Natural killer cell (primary cell): ENCODE data around the gene MMP28. TPM values are rescaled to one million over a fixed set of nuclear protein-coding genes. Genes with fewer than 3 reads are reported as not detected.

Source experiments
- ATAC-seq, 3 donors: fragments of 150-1000 bp in 2 of 3; fragments of 200-7000 bp in 1 of 3; cut with Tn5 transposase; 1 replicate in 1 of 3; 2 replicates in 2 of 3; pipeline ENCODE4 v1.10.0; 2021; ENCODE audit warnings: mild to moderate bottlenecking in 2 of 3, moderate library complexity in 2 of 3
- DNase-seq, 2 donors: peaks; one replicate each; pipeline versions ENCODE4 v3.0.0 to v3.0.0-alpha.2; 2013 to 2021; ENCODE audit warnings: mixed read lengths in 1 of 2
- H3K27ac ChIP-seq: one replicate; pipeline ENCODE4 v1.5.1; 2013; ENCODE audit warnings: mild to moderate bottlenecking, low read length
- H3K27me3 ChIP-seq: one replicate; pipeline ENCODE4 v1.6.1; 2013; ENCODE audit warnings: low read length; ENCODE audit not compliant: control insufficient read depth, insufficient read depth
- H3K36me3 ChIP-seq: one replicate; pipeline ENCODE4 v1.6.1; 2013; ENCODE audit warnings: low read length; ENCODE audit not compliant: control insufficient read depth, insufficient read depth
- H3K4me1 ChIP-seq: one replicate; pipeline ENCODE4 v1.6.1; 2013; ENCODE audit warnings: low read length; ENCODE audit not compliant: control insufficient read depth, insufficient read depth
- H3K4me3 ChIP-seq: one replicate; pipeline ENCODE4 v1.5.1; 2013; ENCODE audit warnings: low read length
- H3K9me3 ChIP-seq: one replicate; pipeline ENCODE4 v1.6.1; 2013; ENCODE audit warnings: low read length; ENCODE audit not compliant: control insufficient read depth, insufficient read depth
- H3K27ac Mint-ChIP-seq, 2 donors: one replicate each; pipeline ENCODE4 v1.8.0; 2022; ENCODE audit warnings: mild to moderate bottlenecking in 2 of 2, mixed read lengths in 2 of 2, moderate library complexity in 1 of 2
- H3K27me3 Mint-ChIP-seq, 2 donors: one replicate each; pipeline ENCODE4 v1.8.0; 2022; ENCODE audit warnings: low read depth in 2 of 2, mixed read lengths in 2 of 2
- H3K36me3 Mint-ChIP-seq: one replicate; pipeline ENCODE4 v1.8.0; 2022; ENCODE audit warnings: mixed read lengths
- H3K4me1 Mint-ChIP-seq, 2 donors: one replicate each; pipeline ENCODE4 v1.8.0; 2022; ENCODE audit warnings: mixed read lengths in 2 of 2
- H3K4me3 Mint-ChIP-seq: one replicate; pipeline ENCODE4 v1.8.0; 2022; ENCODE audit warnings: mild to moderate bottlenecking, moderate library complexity, mixed read lengths
- H3K9me3 Mint-ChIP-seq, 2 donors: one replicate each; pipeline ENCODE4 v1.8.0; 2022; ENCODE audit warnings: mixed read lengths in 2 of 2
- CTCF ChIP-seq: fragments of 200-600 bp; IDR thresholded peaks from one replicate; pipeline ENCODE4 v1.8.0; 2022; ENCODE audit warnings: antibody characterized with exemption
- WGBS: methylation state at CpG from one replicate; pipeline ENCODE4 v1.1.7; 2013; ENCODE audit warnings: missing lambda C conversion rate; ENCODE audit not compliant: insufficient coverage; 5-methylcytosine and 5-hydroxymethylcytosine counted together
- intact Hi-C: fragments of 100-400 bp; cut with micrococcal nuclease; formaldehyde crosslinking; loops from one replicate; pipeline ENCODE4 v1.14.2; 2022
- total RNA-seq, 4 donors: library from RNA; stranded (reverse); fragments of 120-200 nt in 1 of 4; gene quantifications; one replicate each; pipeline versions ENCODE4 v1.2.3 to v1.2.4, GENCODE V29; 2013 to 2022

Gene MMP28
- total RNA-seq, 3 donors from 2014 or later (not counting 1 experiment from before 2014, with no cell fraction given): 1.1 TPM; not detected in 2

- intact Hi-C loops: no loop called here
- Mint-ChIP-seq H3K36me3 (no peaks in the 10 kb centered on the region), H3K27ac (no peak overlapping the region), H3K4me3 (no peak overlapping the region), H3K9me3 (no peaks in the 10 kb centered on the region), H3K4me1 (no peaks in the 10 kb centered on the region), H3K27me3 (peaks cover 7 to 14% of the 10 kb centered on the region in 2 donors)
- H3K27ac ChIP-seq: no peak overlapping the region
- no peak for DNase-seq
- no peak overlapping the region for H3K4me3 ChIP-seq
- no peak for ATAC-seq
- H3K36me3 ChIP-seq: no peaks in the 10 kb centered on the region
- no peaks in the 10 kb centered on the region for H3K27me3 ChIP-seq
- no peak for TF ChIP-seq CTCF
- 92% methylated on average over 3 of the region's 3 CpGs for WGBS
- no peaks in the 10 kb centered on the region for H3K9me3 ChIP-seq
- no peaks in the 10 kb centered on the region for H3K4me1 ChIP-seq
These were observed 14.5 kb downstream of the MMP28 start for GRCh38 chr17:35780950-35781349.

GRCh38 chr17:35778641-35779196 lies 16.7 kb downstream of the MMP28 start:
- TF ChIP-seq CTCF: no peak
- H3K4me3 Mint-ChIP-seq: no peak overlapping the region
- no peak overlapping the region for H3K27ac ChIP-seq
- no peaks in the 10 kb centered on the region for H3K4me1 Mint-ChIP-seq
- H3K27ac Mint-ChIP-seq: no peak overlapping the region
- intact Hi-C loops: no loop called here
- H3K4me1 ChIP-seq: no peaks in the 10 kb centered on the region
- H3K36me3 Mint-ChIP-seq: no peaks in the 10 kb centered on the region
- no peaks in the 10 kb centered on the region for H3K9me3 Mint-ChIP-seq
- no peaks in the 10 kb centered on the region for H3K27me3 ChIP-seq
- no peaks in the 10 kb centered on the region for H3K9me3 ChIP-seq
- 95% methylated on average over 16 of the region's 16 CpGs for WGBS
- peaks cover 9 to 14% of the 10 kb centered on the region in 2 donors for H3K27me3 Mint-ChIP-seq
- no peaks in the 10 kb centered on the region for H3K36me3 ChIP-seq
- H3K4me3 ChIP-seq: no peak overlapping the region
- no peak for ATAC-seq
- no peak for DNase-seq

- Histone ChIP-seq H3K4me3 (no peak overlapping the region), H3K27ac (no peak overlapping the region), H3K36me3 (no peaks in the 10 kb centered on the region), H3K27me3 (no peaks in the 10 kb centered on the region), H3K4me1 (no peaks in the 10 kb centered on the region), H3K9me3 (no peaks in the 10 kb centered on the region)
- H3K4me1 Mint-ChIP-seq: no peaks in the 10 kb centered on the region
- H3K36me3 Mint-ChIP-seq: no peaks in the 10 kb centered on the region
- H3K4me3 Mint-ChIP-seq: no peak overlapping the region
- TF ChIP-seq CTCF: no peak
- DNase-seq (no peak), ATAC-seq (no peak)
- WGBS: 34% methylated on average over 6 of the region's 6 CpGs
- H3K9me3 Mint-ChIP-seq: no peaks in the 10 kb centered on the region
- H3K27me3 Mint-ChIP-seq: peaks cover 8 to 11% of the 10 kb centered on the region in 2 donors
- intact Hi-C loops: no loop called here
- no peak overlapping the region for H3K27ac Mint-ChIP-seq
These were observed 19.9 kb downstream of the MMP28 start for GRCh38 chr17:35775583-35775982.

GRCh38 chr17:35775039-35775438 lies 20.4 kb downstream of the MMP28 start:
- no peak for DNase-seq
- Mint-ChIP-seq H3K27me3 (peaks cover 7 to 11% of the 10 kb centered on the region in 2 donors), H3K27ac (no peak overlapping the region), H3K4me3 (no peak overlapping the region), H3K4me1 (no peaks in the 10 kb centered on the region), H3K36me3 (no peaks in the 10 kb centered on the region), H3K9me3 (no peaks in the 10 kb centered on the region)
- Histone ChIP-seq H3K36me3 (no peaks in the 10 kb centered on the region), H3K27me3 (no peaks in the 10 kb centered on the region), H3K9me3 (no peaks in the 10 kb centered on the region), H3K27ac (no peak overlapping the region), H3K4me1 (no peaks in the 10 kb centered on the region), H3K4me3 (no peak overlapping the region)
- no peak for TF ChIP-seq CTCF
- intact Hi-C loops: no loop called here
- WGBS: 75% methylated on average over 5 of the region's 5 CpGs
- no peak for ATAC-seq
